Transverse colon (tissue), 4 donors: Measurements from ENCODE around the gene PCNT.

Experiments
- CTCF ChIP-seq, 5 experiments: fragments of 200-600 bp in 3 of 5; fragments of 450-650 bp in 2 of 5; sonication (generic) in 3 of 5; IDR thresholded peaks; 1 replicate in 2 of 5; 2 replicates in 3 of 5; pipeline ENCODE4 v1.5.1; 2016 to 2017; ENCODE audit warnings: antibody characterized with exemption in 5 of 5, inconsistent platforms in 3 of 5, mild to moderate bottlenecking in 2 of 5, moderate library complexity in 1 of 5
- POLR2A ChIP-seq: fragments of 450-650 bp; IDR thresholded peaks from one replicate; pipeline ENCODE4 v1.6.1; 2016; ENCODE audit warnings: antibody characterized with exemption, mild to moderate bottlenecking, moderate library complexity
- POLR2AphosphoS5 ChIP-seq, 3 donors: sonication (generic); formaldehyde crosslinking; IDR thresholded peaks; one replicate each; pipeline ENCODE4 v1.6.1; 2016; ENCODE audit warnings: antibody characterized with exemption in 3 of 3

- TF ChIP-seq CTCF (IDR thresholded peaks at IDR 0.05) = no peak
- no peak for TF ChIP-seq POLR2A
- TF ChIP-seq POLR2AphosphoS5 (IDR thresholded peaks at IDR 0.05) = no peak
Measured at GRCh38 chr21:46354046-46354445, 30.1 kb downstream of the PCNT start.
